Liver (tissue), 9 donors: Measurements from ENCODE around the gene ATG5. TPM values are rescaled to one million over a fixed set of nuclear protein-coding genes. Genes with fewer than 3 reads are reported as not detected.

Source experiments
- DNase-seq: peaks from one replicate; pipeline ENCODE4 v3.0.0-alpha.2; 2017; ENCODE audit warnings: low spot score
- H3K27ac ChIP-seq, 2 donors: one replicate each; pipeline ENCODE4 v1.7.0; 2013; ENCODE audit warnings: inconsistent platforms in 2 of 2, low read length in 2 of 2, control low read depth in 1 of 2, low read depth in 1 of 2, mild to moderate bottlenecking in 1 of 2
- H3K27me3 ChIP-seq, 4 donors: one replicate each; pipeline versions ENCODE4 v1.6.1 to v1.7.0; 2013; ENCODE audit warnings: low read length in 3 of 4, inconsistent platforms in 1 of 4, mild to moderate bottlenecking in 1 of 4, moderate library complexity in 1 of 4; ENCODE audit not compliant: control insufficient read depth in 4 of 4, insufficient read depth in 4 of 4
- H3K36me3 ChIP-seq, 4 donors: one replicate each; pipeline versions ENCODE4 v1.6.1 to v1.7.0; 2013; ENCODE audit warnings: low read length in 3 of 4, mild to moderate bottlenecking in 3 of 4, low read depth in 1 of 4, moderate library complexity in 1 of 4; ENCODE audit not compliant: control insufficient read depth in 4 of 4, insufficient read depth in 3 of 4
- H3K4me1 ChIP-seq, 4 donors: one replicate each; pipeline versions ENCODE4 v1.6.1 to v1.7.0; 2013; ENCODE audit warnings: low read length in 3 of 4, mild to moderate bottlenecking in 3 of 4, moderate library complexity in 1 of 4; ENCODE audit not compliant: control insufficient read depth in 4 of 4, insufficient read depth in 4 of 4
- H3K4me3 ChIP-seq, 3 donors: one replicate each; pipeline versions ENCODE4 v1.6.1 to v1.7.0; 2013; ENCODE audit warnings: low read length in 3 of 3, control low read depth in 1 of 3, low read depth in 1 of 3, mild to moderate bottlenecking in 1 of 3
- H3K9ac ChIP-seq, 2 donors: one replicate each; pipeline ENCODE4 v1.7.0; 2013; ENCODE audit warnings: low read length in 2 of 2, mild to moderate bottlenecking in 2 of 2, moderate library complexity in 2 of 2, control low read depth in 1 of 2, low read depth in 1 of 2
- H3K9me3 ChIP-seq, 4 donors: one replicate each; pipeline versions ENCODE4 v1.6.1 to v1.7.0; 2013; ENCODE audit warnings: low read length in 3 of 4; ENCODE audit not compliant: control insufficient read depth in 4 of 4
- EGR1 ChIP-seq, 2 donors: IDR thresholded peaks; 2 replicates each; pipeline ENCODE4 v1.6.1; 2016 to 2018; ENCODE audit warnings: antibody characterized with exemption in 2 of 2, low read depth in 2 of 2
- FOXA1 ChIP-seq: IDR thresholded peaks from 2 replicates; pipeline ENCODE4 v1.6.1; 2016; ENCODE audit warnings: antibody characterized with exemption
- FOXA2 ChIP-seq: IDR thresholded peaks from 2 replicates; pipeline ENCODE4 v1.6.1; 2016; ENCODE audit warnings: antibody characterized with exemption
- GABPA ChIP-seq, 2 donors: IDR thresholded peaks in 1 of 2; conservative IDR thresholded peaks in 1 of 2; 2 replicates each; pipeline ENCODE4 v1.6.1; 2016; ENCODE audit warnings: antibody characterized with exemption in 2 of 2, mild to moderate bottlenecking in 1 of 2, moderate library complexity in 1 of 2
- HNF4A ChIP-seq, 2 donors: conservative IDR thresholded peaks; 2 replicates each; pipeline ENCODE4 v1.6.1; 2016; ENCODE audit warnings: antibody characterized with exemption in 2 of 2, mild to moderate bottlenecking in 2 of 2
- HNF4G ChIP-seq: IDR thresholded peaks from 2 replicates; pipeline ENCODE4 v1.6.1; 2016; ENCODE audit warnings: antibody characterized with exemption
- RAD21 ChIP-seq, 2 donors: IDR thresholded peaks; 2 replicates each; pipeline ENCODE4 v1.6.1; 2016; ENCODE audit warnings: antibody characterized with exemption in 2 of 2, mild to moderate bottlenecking in 2 of 2
- REST ChIP-seq: IDR thresholded peaks from 2 replicates; pipeline ENCODE4 v1.6.1; 2016; ENCODE audit warnings: antibody characterized with exemption, mild to moderate bottlenecking
- RXRA ChIP-seq, 2 donors: IDR thresholded peaks; 2 replicates each; pipeline ENCODE4 v1.6.1; 2017 to 2018; ENCODE audit warnings: antibody characterized with exemption in 2 of 2, mild to moderate bottlenecking in 1 of 2
- SP1 ChIP-seq: IDR thresholded peaks from 2 replicates; pipeline ENCODE4 v1.6.1; 2018; ENCODE audit warnings: antibody characterized with exemption, mild to moderate bottlenecking
- TAF1 ChIP-seq: conservative IDR thresholded peaks from 2 replicates; pipeline ENCODE4 v1.6.1; 2016; ENCODE audit warnings: antibody characterized with exemption, mild to moderate bottlenecking
- YY1 ChIP-seq: IDR thresholded peaks from 2 replicates; pipeline ENCODE4 v1.6.1; 2016; ENCODE audit warnings: antibody characterized with exemption, mild to moderate bottlenecking
- WGBS: extraction: QIAGEN DNeasy Blood & Tissue Kit; methylation state at CpG from one replicate; pipeline ENCODE4 v1.1.7; 2013; 5-methylcytosine and 5-hydroxymethylcytosine counted together
- polyA plus RNA-seq, 2 donors: library from polyadenylated mRNA; stranded (reverse) in 1 of 2; unstranded in 1 of 2; fragments of 200-250 nt in 1 of 2; fragments of >200 nt in 1 of 2; fragmentation: Nextera tagmentation in 1 of 2; extraction: Ambion mirVana in 1 of 2; gene quantifications; one replicate each; pipeline versions ENCODE4 v1.2.1 to v1.2.3, GENCODE V29; 2013 to 2015
- total RNA-seq, 2 donors: library from RNA; depleted of rRNA; stranded (reverse); fragments of >200 nt; gene quantifications; one replicate each; pipeline ENCODE4 v1.2.3, GENCODE V29; 2014
- TF ChIP-seq, protein P1 (sequence below): IDR thresholded peaks from 2 replicates; pipeline ENCODE4 v1.6.1; 2016; ENCODE audit warnings: antibody characterized with exemption
- TF ChIP-seq, protein P2 (sequence below): fragments of 150-350 bp; IDR thresholded peaks from 2 replicates; pipeline ENCODE4 v1.5.1; 2017; ENCODE audit warnings: improper control_type of control experiment, low read depth, low read length; ENCODE audit not compliant: missing input control
- TF ChIP-seq, protein P3 (sequence below): IDR thresholded peaks from 2 replicates; pipeline ENCODE4 v1.6.1; 2016; ENCODE audit warnings: antibody characterized with exemption
- TF ChIP-seq, protein P4 (sequence below): IDR thresholded peaks from 2 replicates; pipeline ENCODE4 v1.6.1; 2016; ENCODE audit warnings: antibody characterized with exemption
- donor health status: healthy.
- donor health status: healthy.
- donor health status: healthy.
- donor health status: healthy.
- donor health status: healthy.

ATG5 gene
- total and polyA plus RNA-seq, 4 donors: 10.0 to 25.7 (median 19.7) TPM

DNA sequence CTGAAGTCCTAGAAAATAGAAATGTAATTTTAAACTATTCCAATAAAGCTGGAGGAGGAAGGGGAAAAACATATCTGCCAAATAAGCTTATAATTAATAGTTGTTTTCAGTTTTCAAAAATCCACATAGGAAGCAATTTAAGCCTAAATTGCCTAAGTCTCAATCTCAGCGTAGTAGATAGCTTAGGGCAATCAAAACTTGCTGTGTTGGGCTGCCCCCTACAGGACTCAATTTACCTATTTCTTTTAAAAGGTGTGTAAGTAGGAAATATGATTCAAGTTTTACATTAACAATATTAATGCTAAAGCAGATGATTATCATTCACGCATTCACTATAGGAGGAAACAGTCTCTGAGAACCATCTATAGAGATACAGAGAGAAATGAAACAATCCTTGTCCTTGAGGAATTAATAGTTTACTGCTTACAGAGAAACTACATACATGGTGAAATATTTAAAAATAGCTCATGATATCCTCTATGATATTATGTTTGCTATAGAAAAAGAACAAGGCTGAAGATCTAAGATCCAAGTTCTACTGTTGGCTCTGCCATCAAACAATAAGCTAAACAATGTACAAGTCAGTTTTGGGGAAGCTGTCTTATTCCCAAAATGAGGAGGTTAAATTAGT, 102.1 kb downstream of the ATG5 start:
- Histone ChIP-seq H3K36me3 (no peaks in the 10 kb centered on the region), H3K27ac (no peak overlapping the region), H3K4me1 (peaks cover 0 to 2% (median 0%) of the 10 kb centered on the region in 4 donors), H3K9me3 (no peaks in the 10 kb centered on the region), H3K9ac (no peak overlapping the region), H3K27me3 (no peaks in the 10 kb centered on the region), H3K4me3 (no peak overlapping the region)
- no peak for DNase-seq
- no peak for TF ChIP-seq REST
- TF ChIP-seq EGR1 (IDR thresholded peaks at IDR 0.05; ENCODE audit: low read depth in 2 of 2): no peak
- TF ChIP-seq, protein P1, sequence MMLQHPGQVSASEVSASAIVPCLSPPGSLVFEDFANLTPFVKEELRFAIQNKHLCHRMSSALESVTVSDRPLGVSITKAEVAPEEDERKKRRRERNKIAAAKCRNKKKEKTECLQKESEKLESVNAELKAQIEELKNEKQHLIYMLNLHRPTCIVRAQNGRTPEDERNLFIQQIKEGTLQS: no peak
- no peak for TF ChIP-seq FOXA2
- no peak for TF ChIP-seq SP1
- TF ChIP-seq TAF1: no peak
- peak; percentile 94 for TF ChIP-seq RAD21 (IDR thresholded peaks at IDR 0.05)
- TF ChIP-seq YY1: no peak
- no peak for TF ChIP-seq FOXA1
- TF ChIP-seq HNF4G: no peak
- TF ChIP-seq GABPA (IDR thresholded peaks at IDR 0.05 in 1 of 2, conservative IDR thresholded peaks at IDR 0.05 in 1 of 2): no peak
- no peak for TF ChIP-seq RXRA (IDR thresholded peaks at IDR 0.05)
- no peak for TF ChIP-seq HNF4A (conservative IDR thresholded peaks at IDR 0.05)
- TF ChIP-seq, protein P2, sequence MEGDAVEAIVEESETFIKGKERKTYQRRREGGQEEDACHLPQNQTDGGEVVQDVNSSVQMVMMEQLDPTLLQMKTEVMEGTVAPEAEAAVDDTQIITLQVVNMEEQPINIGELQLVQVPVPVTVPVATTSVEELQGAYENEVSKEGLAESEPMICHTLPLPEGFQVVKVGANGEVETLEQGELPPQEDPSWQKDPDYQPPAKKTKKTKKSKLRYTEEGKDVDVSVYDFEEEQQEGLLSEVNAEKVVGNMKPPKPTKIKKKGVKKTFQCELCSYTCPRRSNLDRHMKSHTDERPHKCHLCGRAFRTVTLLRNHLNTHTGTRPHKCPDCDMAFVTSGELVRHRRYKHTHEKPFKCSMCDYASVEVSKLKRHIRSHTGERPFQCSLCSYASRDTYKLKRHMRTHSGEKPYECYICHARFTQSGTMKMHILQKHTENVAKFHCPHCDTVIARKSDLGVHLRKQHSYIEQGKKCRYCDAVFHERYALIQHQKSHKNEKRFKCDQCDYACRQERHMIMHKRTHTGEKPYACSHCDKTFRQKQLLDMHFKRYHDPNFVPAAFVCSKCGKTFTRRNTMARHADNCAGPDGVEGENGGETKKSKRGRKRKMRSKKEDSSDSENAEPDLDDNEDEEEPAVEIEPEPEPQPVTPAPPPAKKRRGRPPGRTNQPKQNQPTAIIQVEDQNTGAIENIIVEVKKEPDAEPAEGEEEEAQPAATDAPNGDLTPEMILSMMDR: peak; percentile 64
- TF ChIP-seq, protein P3, sequence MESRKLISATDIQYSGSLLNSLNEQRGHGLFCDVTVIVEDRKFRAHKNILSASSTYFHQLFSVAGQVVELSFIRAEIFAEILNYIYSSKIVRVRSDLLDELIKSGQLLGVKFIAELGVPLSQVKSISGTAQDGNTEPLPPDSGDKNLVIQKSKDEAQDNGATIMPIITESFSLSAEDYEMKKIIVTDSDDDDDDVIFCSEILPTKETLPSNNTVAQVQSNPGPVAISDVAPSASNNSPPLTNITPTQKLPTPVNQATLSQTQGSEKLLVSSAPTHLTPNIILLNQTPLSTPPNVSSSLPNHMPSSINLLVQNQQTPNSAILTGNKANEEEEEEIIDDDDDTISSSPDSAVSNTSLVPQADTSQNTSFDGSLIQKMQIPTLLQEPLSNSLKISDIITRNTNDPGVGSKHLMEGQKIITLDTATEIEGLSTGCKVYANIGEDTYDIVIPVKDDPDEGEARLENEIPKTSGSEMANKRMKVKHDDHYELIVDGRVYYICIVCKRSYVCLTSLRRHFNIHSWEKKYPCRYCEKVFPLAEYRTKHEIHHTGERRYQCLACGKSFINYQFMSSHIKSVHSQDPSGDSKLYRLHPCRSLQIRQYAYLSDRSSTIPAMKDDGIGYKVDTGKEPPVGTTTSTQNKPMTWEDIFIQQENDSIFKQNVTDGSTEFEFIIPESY: no peak
- TF ChIP-seq, protein P4, sequence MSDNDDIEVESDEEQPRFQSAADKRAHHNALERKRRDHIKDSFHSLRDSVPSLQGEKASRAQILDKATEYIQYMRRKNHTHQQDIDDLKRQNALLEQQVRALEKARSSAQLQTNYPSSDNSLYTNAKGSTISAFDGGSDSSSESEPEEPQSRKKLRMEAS: no peak
- 60% methylated on average over 2 of the region's 2 CpGs for WGBS
